HepG2 (cell line): ENCODE data around the gene HCFC1. TPM values are rescaled to one million over a fixed set of nuclear protein-coding genes. Genes with fewer than 3 reads are reported as not detected.

Source experiments
- ATAC-seq: fragments of 200-7000 bp; cut with Tn5 transposase; 3 replicates; pipeline ENCODE4 v1.9.1; 2020; ENCODE audit warnings: mild to moderate bottlenecking, moderate library complexity
- BruUV-seq: library from RNA; stranded (reverse); fragments of 400-500 nt; replicated peaks from 2 replicates; lab custom pipeline; 2021; lab: Mats Ljungman, UMichigan
- CTCF ChIA-PET: fragments of 300-600 bp; formaldehyde crosslinking; extraction: SDS; loops from one replicate; lab custom pipeline; 2021; ENCODE audit warnings: low total read pairs, inconsistent platforms, low intra/inter-chr PET ratio; lab: Yijun Ruan, JAX
- POLR2A ChIA-PET: fragments of 350-600 bp; sonication (Branson Sonifier 250); formaldehyde crosslinking; loops from one replicate; lab custom pipeline; 2020; ENCODE audit warnings: antibody characterized with exemption, inconsistent platforms; lab: Yijun Ruan, JAX
- DNase-seq: peaks from one replicate; pipeline ENCODE4 v3.0.0-alpha.2; 2015; ENCODE audit warnings: low spot score
- FAIRE-seq: peaks from 3 replicates; lab custom pipeline; 2011; peaks lifted over from hg19 to GRCh38; lab: Jason Lieb, UNC
- H2AFZ ChIP-seq: one replicate; pipeline ENCODE4 v1.6.1; 2011; ENCODE audit warnings: low read length, inconsistent platforms
- H3K27ac ChIP-seq: fragments of 300-600 bp; 3 replicates; pipeline ENCODE4 v1.8.0; 2011; ENCODE audit warnings: mixed run types, mild to moderate bottlenecking, mixed read lengths, low read length, inconsistent platforms; ENCODE audit not compliant: insufficient read depth; ENCODE audit errors: extremely low read length
- H3K27me3 ChIP-seq, 2 experiments: fragments of 200-600 bp in 1 of 2; 2 replicates in 1 of 2; 3 replicates in 1 of 2; pipeline versions ENCODE4 v1.6.0 to v1.8.0; 2011; ENCODE audit warnings: low read length in 2 of 2, mild to moderate bottlenecking in 2 of 2, moderate library complexity in 2 of 2, inconsistent platforms in 1 of 2; ENCODE audit not compliant: insufficient read depth in 2 of 2, control insufficient read depth in 1 of 2
- H3K36me3 ChIP-seq, 2 experiments: fragments of 200-600 bp in 1 of 2; replicated peaks in 1 of 2; 2 replicates in 1 of 2; 3 replicates in 1 of 2; pipeline versions ENCODE4 v1.5.1 to v1.8.0; 2011; ENCODE audit warnings: low read length in 2 of 2, inconsistent platforms in 1 of 2; ENCODE audit not compliant: insufficient read depth in 2 of 2, control insufficient read depth in 1 of 2
- H3K4me1 ChIP-seq: 2 replicates; pipeline ENCODE4 v1.5.1; 2012; ENCODE audit warnings: low read length, inconsistent platforms; ENCODE audit not compliant: insufficient read depth
- H3K4me2 ChIP-seq: 2 replicates; pipeline ENCODE4 v1.6.0; 2011; ENCODE audit warnings: low read depth, low read length, inconsistent platforms
- H3K4me3 ChIP-seq, 3 experiments: fragments of 200-600 bp in 1 of 3; sonication (generic), shearing (Covaris generic) in 1 of 3; replicated peaks in 1 of 3; 2 replicates each; pipeline ENCODE4 v1.5.1; 2011 to 2016; ENCODE audit warnings: low read length in 3 of 3, inconsistent platforms in 2 of 3, low read depth in 2 of 3, mild to moderate bottlenecking in 2 of 3, control low read depth in 1 of 3, mixed read lengths in 1 of 3; ENCODE audit not compliant: insufficient read depth in 1 of 3
- H3K79me2 ChIP-seq: one replicate; pipeline ENCODE4 v1.6.1; 2011; ENCODE audit warnings: low read length, inconsistent platforms; ENCODE audit not compliant: insufficient read depth
- H3K9ac ChIP-seq: 2 replicates; pipeline ENCODE4 v1.6.0; 2011; ENCODE audit warnings: mild to moderate bottlenecking, low read depth, low read length, inconsistent platforms; ENCODE audit not compliant: insufficient read depth
- H3K9me3 ChIP-seq: 2 replicates; pipeline ENCODE4 v1.5.1; 2012; ENCODE audit warnings: mild to moderate bottlenecking, low read length
- H4K20me1 ChIP-seq: 2 replicates; pipeline ENCODE4 v1.6.0; 2011; ENCODE audit warnings: inconsistent platforms, mild to moderate bottlenecking, low read length, moderate library complexity; ENCODE audit not compliant: insufficient read depth
- AGO1 ChIP-seq: fragments of 200-400 bp; formaldehyde crosslinking; IDR thresholded peaks from 2 replicates; pipeline ENCODE4 v1.6.1; 2017; ENCODE audit warnings: mild to moderate bottlenecking, low read depth, low read length, moderate library complexity; ENCODE audit not compliant: poor library complexity, severe bottlenecking
- AGO2 ChIP-seq: fragments of 200-400 bp; formaldehyde crosslinking; optimal IDR thresholded peaks from 2 replicates; pipeline ENCODE3; 2017; ENCODE audit warnings: mild to moderate bottlenecking, low read depth, low read length, moderate library complexity
- CBX2 ChIP-seq, 2 experiments: fragments of 200-600 bp in 1 of 2; sonication (generic); formaldehyde crosslinking in 1 of 2; IDR thresholded peaks; 2 replicates each; pipeline versions ENCODE4 v1.7.0 to v1.8.1; 2018 to 2022; ENCODE audit warnings: low read depth in 2 of 2, low read length in 1 of 2, mild to moderate bottlenecking in 1 of 2, missing genetic modification reagents in 1 of 2
- DMAP1 ChIP-seq: IDR thresholded peaks from 2 replicates; pipeline ENCODE4 v1.6.1; 2016
- DNMT1 ChIP-seq: sonication (generic); formaldehyde crosslinking; IDR thresholded peaks from 2 replicates; pipeline ENCODE4 v1.5.1; 2020; ENCODE audit warnings: mild to moderate bottlenecking, missing genetic modification reagents
- IRX3 ChIP-seq: sonication (generic); formaldehyde crosslinking; IDR thresholded peaks from 2 replicates; pipeline ENCODE4 v1.8.1; 2023; ENCODE audit warnings: mild to moderate bottlenecking, low read depth, missing genetic modification reagents, borderline replicate concordance
- KLF15 ChIP-seq: sonication (generic); formaldehyde crosslinking; IDR thresholded peaks from 2 replicates; pipeline ENCODE4 v1.8.1; 2023; ENCODE audit warnings: borderline replicate concordance, mild to moderate bottlenecking, inconsistent platforms, missing genetic modification reagents, mixed read lengths
- NFIC ChIP-seq: IDR thresholded peaks from 2 replicates; pipeline ENCODE4 v1.6.1; 2012; ENCODE audit warnings: mild to moderate bottlenecking, low read length, inconsistent platforms
- SP2 ChIP-seq: sonication (generic); formaldehyde crosslinking; IDR thresholded peaks from 2 replicates; pipeline ENCODE4 v1.5.1; 2020; ENCODE audit warnings: mild to moderate bottlenecking, missing genetic modification reagents
- TGIF2 ChIP-seq: IDR thresholded peaks from 2 replicates; pipeline ENCODE4 v1.6.1; 2016; ENCODE audit warnings: control low read depth, missing compliant biosample characterization
- ZBTB7A ChIP-seq: sonication (generic); formaldehyde crosslinking; IDR thresholded peaks from 2 replicates; pipeline ENCODE4 v1.8.0; 2022; ENCODE audit warnings: mild to moderate bottlenecking, missing genetic modification reagents
- ZNF160 ChIP-seq: sonication (generic); formaldehyde crosslinking; IDR thresholded peaks from 2 replicates; pipeline ENCODE4 v1.8.0; 2022; ENCODE audit warnings: mild to moderate bottlenecking, inconsistent platforms, missing genetic modification reagents
- ZNF280B ChIP-seq: sonication (generic); formaldehyde crosslinking; IDR thresholded peaks from 2 replicates; pipeline ENCODE4 v1.5.0; 2020; ENCODE audit warnings: missing genetic modification reagents, mild to moderate bottlenecking, borderline replicate concordance
- ZNF550 ChIP-seq: sonication (generic); formaldehyde crosslinking; IDR thresholded peaks from 2 replicates; pipeline ENCODE4 v1.4.0; 2020; ENCODE audit warnings: mild to moderate bottlenecking, missing genetic modification reagents, borderline replicate concordance
- ZNF781 ChIP-seq: sonication (generic); formaldehyde crosslinking; IDR thresholded peaks from 2 replicates; pipeline ENCODE4 v1.5.1; 2020; ENCODE audit warnings: borderline replicate concordance, mild to moderate bottlenecking, missing genetic modification reagents; ENCODE audit errors: not compliant biosample characterization
- ZNF788 ChIP-seq: sonication (generic); formaldehyde crosslinking; IDR thresholded peaks from 2 replicates; pipeline ENCODE4 v1.5.0; 2020; ENCODE audit warnings: mild to moderate bottlenecking, missing genetic modification reagents, borderline replicate concordance
- WGBS: methylation state at CpG from one replicate; pipeline ENCODE4 v1.1.6; 2017; ENCODE audit warnings: low lambda C conversion rate; 5-methylcytosine and 5-hydroxymethylcytosine counted together
- in situ Hi-C: cut with HindIII; loops from 2 replicates; pipeline ENCODE4 v1.10.0; 2017; ENCODE audit warnings: low pct_unique_long_range_greater_than_20kb; ENCODE audit not compliant: extremely low pct_ligation_motif_present
- intact Hi-C: fragments of 100-400 bp; cut with micrococcal nuclease; formaldehyde crosslinking; loops from one replicate; pipeline ENCODE4 v1.10.0; 2022; ENCODE audit not compliant: unreplicated experiment
- polyA plus RNA-seq, 8 experiments: library from polyadenylated mRNA; depleted of rRNA in 3 of 8; stranded (reverse) in 7 of 8; unstranded in 1 of 8; fragments of >200 nt; fragmentation: Illumina TruSeq in 4 of 8; extraction: Trizol in 4 of 8; gene quantifications; 2 replicates each; pipeline versions ENCODE4 v1.2.1 to v1.2.3, GENCODE V29; 2011 to 2016; ENCODE audit warnings: low read depth in 4 of 8, missing spikeins in 1 of 8, mixed read lengths in 1 of 8; ENCODE audit not compliant: insufficient read depth in 1 of 8
- total RNA-seq, 5 experiments: library from RNA; depleted of rRNA; stranded (reverse); fragments of >200 nt; fragmentation: Illumina TruSeq; extraction: Trizol; gene quantifications; 2 replicates each; pipeline ENCODE4 v1.2.3, GENCODE V29; 2016; ENCODE audit warnings: low read depth in 1 of 5

The HCFC1 gene
- total and polyA plus RNA-seq, 2 of the 13 experiments (the other 11 are each of a cell fraction or from before 2014, with no cell fraction given), result 5.8 to 17.8 TPM

- Histone ChIP-seq H3K4me2 (no peak overlapping the region), H3K4me3 (no peak overlapping the region), H3K36me3 (no peaks in the 10 kb centered on the region), H3K9ac (no peak overlapping the region), H3K4me1 (peaks cover 5% of the 10 kb centered on the region), H3K9me3 (no peaks in the 10 kb centered on the region), H3K27ac (no peak overlapping the region), H3K79me2 (no peaks in the 10 kb centered on the region), H4K20me1 (no peaks in the 10 kb centered on the region), H2AFZ (no peak overlapping the region), H3K27me3 (no peaks in the 10 kb centered on the region; a peak in 2 of 5 replicates)
- in situ Hi-C loops, result no loop called here
- POLR2A ChIA-PET, result interaction anchor here (1.4 kb wide), 1 partner anchor 11 kb away, joined by 3 read pairs; no protein-coding TSS in a partner anchor
- FAIRE-seq (no peak), ATAC-seq (no peak), DNase-seq (no peak)
- intact Hi-C loops, result no loop called here
- no TSS peak for BruUV-seq
- WGBS, result 48% methylated on average over 6 of the region's 6 CpGs
- CTCF ChIA-PET, result no interaction called here
- TF ChIP-seq SP2 (CRISPR knock-in tag), result no peak
- TF ChIP-seq DNMT1, result no peak
- no peak for TF ChIP-seq KLF15 (CRISPR knock-in tag)
- no peak for TF ChIP-seq ZNF550 (CRISPR knock-in tag)
Observed at GRCh38 chrX:153911798-153912197, 59.8 kb downstream of the HCFC1 start.

GRCh38 chrX:153910446-153910845 lies 61.2 kb downstream of the HCFC1 start:
- Histone ChIP-seq H3K4me1 (peaks cover 5% of the 10 kb centered on the region), H3K27ac (no peak overlapping the region), H3K4me2 (no peak overlapping the region), H3K36me3 (no peaks in the 10 kb centered on the region), H3K9ac (no peak overlapping the region), H3K4me3 (no peak overlapping the region), H3K79me2 (no peaks in the 10 kb centered on the region), H3K9me3 (no peaks in the 10 kb centered on the region), H4K20me1 (no peaks in the 10 kb centered on the region), H2AFZ (no peak overlapping the region), H3K27me3 (peaks cover 0 to 4% of the 10 kb centered on the region in 2 experiments; a peak in 2 of 5 replicates)
- ATAC-seq, result no peak
- no peak for FAIRE-seq
- in situ Hi-C loops, result no loop called here
- 42% methylated on average over 10 of the region's 22 CpGs for WGBS
- POLR2A ChIA-PET, result interaction anchor here (1.0 kb wide), 1 partner anchor 17 kb away, joined by 4 read pairs; no protein-coding TSS in a partner anchor
- no TSS peak for BruUV-seq
- no peak for DNase-seq
- intact Hi-C loops, result no loop called here
- CTCF ChIA-PET, result no interaction called here
- no peak for TF ChIP-seq ZBTB7A (CRISPR knock-in tag)
- no peak for TF ChIP-seq ZNF280B (CRISPR knock-in tag)
- no peak for TF ChIP-seq AGO2
- no peak for TF ChIP-seq AGO1
- TF ChIP-seq DMAP1 (CRISPR knock-in tag), result no peak
- TF ChIP-seq ZNF788, result no peak
- TF ChIP-seq NFIC, result no peak
- TF ChIP-seq IRX3 (CRISPR knock-in tag), result no peak
- no peak for TF ChIP-seq ZNF160 (CRISPR knock-in tag)
- TF ChIP-seq ZNF781 (CRISPR knock-in tag), result no peak
- TF ChIP-seq CBX2 (IDR thresholded peaks at IDR 0.05; ENCODE audit: low read depth, low read length), result no peak
- TF ChIP-seq CBX2 (CRISPR knock-in tag; IDR thresholded peaks at IDR 0.05; ENCODE audit: low read depth), result no peak
- no peak for TF ChIP-seq TGIF2 (CRISPR knock-in tag)
